Fibroblast of skin of left biceps (primary cell): ENCODE measurements around the gene PRICKLE1.
"Not testable (repeated sequence)": the region's sequence is repeated elsewhere in the genome, so short reads cannot be mapped to it uniquely, and the experiment has no call there.

ENCODE experiments used
- DNase-seq, 2 experiments: peaks; one replicate each; pipeline ENCODE4 v3.0.0-alpha.2; 2013; ENCODE audit warnings: low read depth in 2 of 2

PRICKLE1 gene

GRCh38 chr12:42556917-42557316, 32.6 kb downstream of the PRICKLE1 start:
- DNase-seq: no peak

DNA sequence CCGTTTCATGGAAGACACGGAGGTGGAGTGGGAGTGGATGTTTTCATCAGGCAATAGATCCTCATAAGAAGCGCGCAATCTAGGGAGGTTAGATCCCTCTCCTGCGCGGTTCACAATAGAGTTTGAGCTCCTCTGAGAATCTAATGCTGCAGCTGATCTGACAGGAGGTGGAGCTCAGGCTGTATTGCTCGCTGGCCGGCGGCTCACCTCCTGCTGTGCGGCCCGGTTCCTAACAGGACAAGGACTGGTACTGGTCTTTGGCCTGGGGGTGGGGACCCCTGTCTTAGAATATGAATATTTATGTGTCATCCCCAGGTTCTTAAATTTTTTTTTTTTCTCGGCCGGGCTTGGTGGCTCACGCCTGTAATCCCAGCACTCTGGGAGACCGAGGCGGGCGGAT, 36.7 kb downstream of the PRICKLE1 start:
- DNase-seq: no peak

GRCh38 chr12:42550800-42551199, 38.7 kb downstream of the PRICKLE1 start:
- no peak for DNase-seq

DNA sequence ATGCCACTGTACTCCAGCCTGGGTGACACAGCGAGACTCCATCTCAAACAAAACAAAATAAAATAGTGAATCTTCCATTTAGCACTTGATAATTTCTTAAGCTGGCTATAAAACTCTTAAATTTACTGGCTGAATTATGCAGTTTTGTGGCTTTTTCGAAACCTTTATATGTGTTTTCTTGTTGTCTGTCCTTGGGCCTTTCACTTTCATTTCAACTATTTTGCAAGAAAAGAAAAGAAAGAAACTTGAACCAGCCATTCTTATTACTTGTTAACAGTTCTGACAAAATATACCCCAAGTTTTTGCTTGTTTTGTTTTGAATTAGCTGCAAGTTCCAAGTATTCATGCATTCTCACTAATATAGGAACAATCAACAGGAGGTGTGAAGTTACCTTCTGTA, 42.8 kb downstream of the PRICKLE1 start:
- DNase-seq: no peak

- DNase-seq: no peak
These were observed 47.6 kb downstream of the PRICKLE1 start for GRCh38 chr12:42541965-42542364.

GRCh38 chr12:42541308-42541707, 48.2 kb downstream of the PRICKLE1 start:
- DNase-seq: not testable (repeated sequence)

DNA sequence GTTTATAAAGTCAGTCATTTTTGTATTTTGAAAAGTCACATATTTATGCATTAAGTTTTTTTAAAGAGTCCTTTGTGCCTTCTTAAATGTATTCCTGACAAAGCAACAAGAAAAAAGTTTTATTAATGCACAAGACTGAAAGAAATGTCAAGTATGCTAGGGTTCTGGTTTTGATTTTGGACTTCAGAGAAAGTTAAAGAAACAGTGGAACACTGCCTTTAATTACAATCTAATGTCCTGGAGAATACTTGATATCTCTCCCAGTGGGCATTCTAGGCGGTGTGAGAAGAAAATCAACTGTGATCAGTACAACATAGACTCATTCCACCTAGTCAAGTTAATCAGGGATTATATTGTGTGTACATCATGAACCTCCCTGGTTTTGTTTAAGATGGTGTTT, 49.9 kb downstream of the PRICKLE1 start:
- no peak for DNase-seq

DNA sequence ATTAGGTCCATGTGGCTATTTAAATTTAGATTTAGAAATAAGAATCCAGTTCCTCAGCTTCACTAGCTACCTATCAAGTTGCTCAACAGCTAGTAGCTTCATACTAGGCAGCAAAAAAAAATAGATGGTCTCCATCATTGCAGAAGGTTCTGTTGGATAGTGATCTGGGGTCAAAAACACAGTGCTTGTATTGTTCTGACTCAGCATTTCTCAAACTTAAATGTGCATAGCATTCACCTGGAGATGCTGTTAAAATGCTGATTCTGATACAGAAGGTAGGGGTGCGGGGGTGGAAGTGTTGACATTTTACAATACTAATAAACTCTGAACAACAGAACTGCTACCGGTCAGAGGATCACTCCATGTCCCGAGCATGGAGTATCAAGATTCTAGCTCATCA, 51.3 kb downstream of the PRICKLE1 start:
- no peak for DNase-seq

DNA sequence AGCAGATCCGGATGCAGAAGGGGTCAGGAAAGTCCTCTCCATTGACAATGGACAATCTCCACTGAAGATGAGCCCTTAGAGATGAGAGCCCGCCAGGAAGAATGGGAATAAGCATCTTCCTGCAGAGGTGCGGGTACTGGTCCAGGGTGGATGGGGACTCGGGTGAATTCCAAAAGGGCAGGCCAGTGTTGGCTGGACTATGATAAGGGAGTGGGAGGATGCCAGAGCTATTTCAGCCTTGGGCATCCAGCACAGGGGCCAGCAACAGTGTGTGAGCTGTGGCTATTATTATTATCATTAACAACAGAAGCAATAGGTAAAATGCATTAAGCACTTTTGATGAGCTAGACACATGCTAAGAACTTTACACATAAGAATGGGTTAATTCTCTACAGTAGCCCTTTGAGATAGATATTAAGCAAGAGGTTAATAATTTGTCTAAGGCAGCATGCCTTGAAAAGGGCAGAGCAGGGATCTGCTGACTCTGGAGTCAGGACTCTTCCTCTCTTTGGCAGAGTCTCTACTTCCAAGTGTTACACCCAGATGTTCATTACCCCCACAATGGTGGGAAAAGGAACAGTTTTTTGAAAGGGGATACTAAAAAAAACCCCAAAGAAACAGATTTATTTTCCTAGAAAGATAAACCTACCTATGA, 55.2 kb downstream of the PRICKLE1 start:
- DNase-seq: no peak

GRCh38 chr12:42530284-42530683, 59.3 kb downstream of the PRICKLE1 start:
- no peak for DNase-seq

DNA sequence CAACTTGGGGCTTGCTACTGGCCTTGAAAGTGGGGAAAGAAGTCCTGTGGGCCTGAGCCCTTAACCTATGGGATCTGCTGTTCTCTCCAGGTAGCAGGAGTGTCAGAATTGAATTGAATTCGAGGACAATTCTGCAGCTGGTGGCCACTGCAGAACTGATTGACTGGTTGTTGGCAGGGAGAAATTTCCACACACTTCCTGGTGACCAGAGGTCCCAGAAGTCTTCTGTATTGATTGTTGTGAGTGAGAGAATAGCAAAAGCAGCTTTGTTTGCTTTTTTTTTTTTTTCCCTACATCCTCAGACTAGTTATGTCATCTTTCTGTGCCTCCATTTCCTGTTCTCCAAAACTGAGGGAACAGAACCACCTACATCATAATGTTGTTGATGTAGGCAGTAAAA, 64.1 kb downstream of the PRICKLE1 start:
- no peak for DNase-seq

GRCh38 chr12:42524716-42525115, 64.8 kb downstream of the PRICKLE1 start:
- DNase-seq: no peak

DNA sequence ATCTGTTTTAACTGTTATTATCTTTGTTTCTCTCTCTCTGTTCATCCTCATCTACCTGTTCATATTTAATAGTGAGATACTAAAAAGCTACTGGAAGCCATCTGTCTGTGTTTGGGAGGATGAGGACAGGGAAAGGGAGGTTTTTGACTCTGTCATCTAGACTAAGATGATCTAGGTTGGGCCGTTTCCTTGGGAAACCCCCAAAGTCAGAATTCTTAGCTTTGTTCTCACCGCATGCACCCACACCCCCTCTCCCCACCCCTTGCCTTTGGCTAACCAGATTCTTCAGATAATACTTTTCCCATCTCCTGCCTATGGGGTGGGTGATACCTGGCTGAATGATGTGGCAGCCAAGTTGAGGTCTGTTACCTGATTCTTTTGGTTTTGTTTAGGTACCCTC, 73.0 kb downstream of the PRICKLE1 start:
- DNase-seq: no peak

- DNase-seq: no peak
These were observed 77.9 kb downstream of the PRICKLE1 start for GRCh38 chr12:42511656-42512055.

DNA sequence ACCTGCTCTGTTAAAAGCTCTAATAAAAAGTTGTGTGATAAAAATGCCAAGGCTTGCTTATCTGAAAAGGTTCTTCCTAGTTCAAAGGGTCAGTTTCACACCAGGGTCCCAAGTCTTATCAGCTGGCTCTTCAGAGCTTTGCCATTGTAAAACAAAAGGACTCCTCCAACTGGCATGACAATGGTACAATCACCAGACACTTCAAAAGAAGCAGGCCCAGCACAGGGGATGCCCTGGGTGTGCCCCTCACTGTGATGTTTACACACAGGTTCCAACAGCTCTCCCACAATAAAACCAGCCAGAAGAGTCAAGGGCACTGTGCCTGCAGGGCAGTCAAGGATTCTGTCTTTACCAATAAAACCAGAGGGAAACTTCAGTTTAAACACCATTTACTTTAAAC, 78.7 kb downstream of the PRICKLE1 start:
- no peak for DNase-seq

DNA sequence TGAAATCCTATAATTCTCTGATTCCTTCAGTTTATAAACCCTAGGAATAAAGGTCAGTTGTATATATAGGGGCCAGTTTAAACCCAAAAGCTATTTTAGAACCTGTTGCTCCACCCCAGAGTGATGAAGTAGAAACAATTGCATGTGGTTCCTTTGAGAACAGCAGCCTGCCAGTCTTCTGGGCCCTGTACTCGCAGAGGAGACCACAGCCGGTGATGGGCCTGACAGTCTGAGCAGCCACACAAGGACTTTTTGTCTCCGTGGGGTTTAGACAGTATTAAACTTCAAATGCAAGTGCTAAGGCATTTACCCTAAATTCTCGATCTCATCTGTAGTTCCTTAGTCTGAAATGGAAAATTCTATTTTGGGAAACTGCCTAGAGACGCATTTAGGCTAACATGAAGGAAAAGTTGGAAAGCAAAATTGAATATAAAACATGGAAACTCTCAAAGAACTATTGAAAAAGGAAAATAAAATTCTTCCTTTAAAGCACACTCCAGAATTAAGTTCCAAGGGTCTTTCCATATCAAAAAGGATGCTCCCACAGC, 80.6 kb downstream of the PRICKLE1 start:
- no peak for DNase-seq

- no peak for DNase-seq
These were observed 82.0 kb downstream of the PRICKLE1 start for GRCh38 chr12:42507565-42507964.

- DNase-seq: no peak
These were observed 82.5 kb downstream of the PRICKLE1 start for GRCh38 chr12:42507081-42507480.

DNA sequence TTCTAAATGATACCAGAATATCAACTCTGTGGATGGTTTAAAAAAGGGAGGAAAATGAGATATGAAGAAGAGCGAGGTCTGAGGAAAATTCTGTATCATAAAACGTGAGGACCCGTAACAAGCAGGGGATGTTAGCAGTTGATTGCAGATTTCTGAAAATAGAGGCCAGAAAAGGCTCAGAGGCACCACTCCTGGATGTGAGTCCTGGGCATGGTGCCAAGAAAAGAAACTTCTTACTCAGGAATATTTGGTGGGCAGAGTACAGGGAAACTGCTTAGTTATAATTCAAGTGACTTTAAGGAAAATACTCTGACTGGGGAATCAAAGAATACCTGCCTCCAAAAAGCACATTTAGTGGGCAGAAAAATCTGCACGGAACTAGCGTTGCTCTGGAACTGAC, 85.5 kb downstream of the PRICKLE1 start:
- no peak for DNase-seq

DNA sequence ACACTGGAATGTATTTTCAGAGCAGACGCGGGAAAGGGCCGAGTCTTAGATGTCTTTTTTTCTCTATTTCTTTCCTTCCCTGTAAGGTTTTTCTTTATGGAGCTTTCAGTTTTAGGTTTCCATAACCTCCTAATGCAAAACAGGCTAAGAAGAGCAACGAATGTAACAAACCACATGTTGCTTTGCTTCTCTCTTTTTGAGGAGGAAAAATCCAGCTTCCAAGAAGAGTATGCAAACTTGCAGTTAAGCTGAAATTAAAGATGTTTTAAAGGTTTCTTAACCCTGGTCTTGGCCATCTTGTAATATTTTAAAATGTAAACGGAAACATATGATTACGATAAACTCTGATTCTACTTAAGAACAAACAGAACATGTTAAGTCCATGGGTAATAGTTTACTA, 86.9 kb downstream of the PRICKLE1 start:
- no peak for DNase-seq

DNA sequence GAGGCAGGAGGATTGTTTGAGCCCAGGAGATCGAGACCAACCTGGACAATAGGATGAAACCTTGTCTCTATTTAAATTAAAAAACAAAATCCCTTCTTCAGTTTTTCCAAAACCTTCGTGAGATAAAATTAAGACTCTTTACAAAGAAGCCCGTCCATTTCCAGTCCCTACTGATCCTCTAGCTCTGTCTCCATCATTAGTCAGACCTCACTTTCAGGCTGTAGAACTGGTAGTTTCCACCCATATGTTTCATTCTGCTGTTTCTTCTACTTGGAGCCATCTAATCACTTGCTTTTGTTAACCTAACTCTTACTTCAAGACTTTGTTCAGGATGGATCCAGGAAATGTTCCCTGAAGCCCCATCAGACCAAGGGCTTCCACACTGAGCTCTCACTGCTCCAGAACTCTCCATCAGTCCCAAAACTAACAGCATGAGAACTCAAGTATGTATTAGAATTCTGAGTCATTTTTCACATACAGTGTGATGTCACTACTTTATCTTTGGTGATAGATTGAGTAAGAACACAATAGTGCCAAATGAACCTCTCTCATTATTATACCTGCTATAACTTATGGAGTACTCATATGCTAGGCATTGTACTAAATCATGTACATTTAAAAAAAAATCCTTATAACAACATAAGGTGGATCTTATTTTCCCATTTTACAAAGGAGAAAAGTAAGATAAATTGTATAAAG, 90.8 kb downstream of the PRICKLE1 start:
- DNase-seq: no peak

- no peak for DNase-seq
These were observed 92.7 kb downstream of the PRICKLE1 start for GRCh38 chr12:42496886-42497285.

DNA sequence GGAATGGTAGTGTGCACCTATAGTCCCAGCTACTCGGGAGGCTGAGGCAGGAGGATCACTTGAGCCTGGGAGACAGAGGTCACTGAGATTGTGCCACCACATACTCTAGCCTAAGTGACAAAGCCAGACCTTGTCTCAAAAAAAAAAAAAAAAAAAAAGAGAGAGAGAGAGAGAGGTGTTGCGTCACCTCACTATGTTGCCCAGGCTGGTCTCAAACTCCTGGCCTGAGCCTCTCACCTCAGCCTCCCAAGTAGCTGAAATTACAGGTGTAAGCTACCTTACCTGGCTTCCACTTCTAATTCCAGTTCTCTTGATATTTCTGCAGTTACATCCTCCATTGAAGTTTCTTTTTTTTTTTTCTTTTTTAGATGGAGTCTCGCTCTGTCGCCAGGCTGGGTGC, 94.3 kb downstream of the PRICKLE1 start:
- no peak for DNase-seq
